ENCODE measurements around the gene APMAP. TPM values are rescaled to one million over a fixed set of nuclear protein-coding genes. Genes with fewer than 3 reads are reported as not detected.

APMAP gene
- total RNA-seq, 1 donor from 2014 or later, result 56.8 TPM

DNA sequence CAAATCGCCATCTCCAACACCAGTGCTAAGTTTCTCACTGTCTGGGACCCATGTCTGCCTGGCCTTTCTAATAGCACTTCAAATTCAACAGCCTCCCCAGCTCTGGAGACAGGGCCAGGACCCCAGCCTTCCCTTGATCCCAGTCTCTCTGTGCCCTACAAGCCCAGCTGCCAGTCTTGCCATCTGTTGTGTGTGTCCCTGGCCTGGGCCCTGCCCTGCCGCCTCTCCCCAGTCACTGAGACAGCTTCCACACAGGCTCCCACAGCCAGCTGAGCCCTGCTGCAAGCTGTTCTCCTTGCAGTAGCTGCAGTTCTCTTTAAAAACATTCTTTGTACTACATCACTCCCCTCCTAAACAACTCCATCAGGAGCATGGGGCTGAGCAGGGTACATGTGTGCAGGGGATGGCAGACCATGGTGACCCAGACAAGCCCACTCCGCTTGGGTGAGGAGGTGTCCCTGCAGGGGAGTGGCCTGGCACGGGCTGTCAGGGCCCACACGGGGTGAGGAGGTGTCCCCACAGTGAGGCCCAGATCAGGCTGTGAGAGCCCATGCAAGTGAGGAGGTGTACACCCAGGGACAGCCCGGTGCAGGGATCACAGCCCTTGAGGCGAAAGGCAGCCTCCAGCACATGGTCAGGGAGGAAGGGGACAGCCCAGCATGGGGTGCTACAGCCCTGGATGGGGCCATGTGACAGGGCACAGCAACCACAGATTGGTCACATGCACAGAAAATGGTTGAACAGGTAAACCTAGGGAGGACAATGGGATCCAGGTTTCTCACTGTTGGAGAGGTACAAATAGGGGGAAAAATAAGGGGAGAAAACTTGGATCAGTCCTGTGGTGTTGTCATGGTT lies 27.3 kb downstream of the APMAP start:
- H3K27me3 Mint-ChIP-seq, result no peaks in the 10 kb centered on the region
- no peaks in the 10 kb centered on the region for H3K9me3 Mint-ChIP-seq
- no peak for DNase-seq
- intact Hi-C loops (cut with micrococcal nuclease), result no loop called here
- peaks cover 18% of the 10 kb centered on the region for H3K4me1 Mint-ChIP-seq
- H3K4me3 Mint-ChIP-seq, result no peak overlapping the region
- peaks cover 78% of the 10 kb centered on the region for H3K36me3 Mint-ChIP-seq (ENCODE audit: low read depth)
- peak overlapping the region; percentile 70 for H3K27ac Mint-ChIP-seq

GRCh38 chr20:24964506-24964840 lies 28.1 kb downstream of the APMAP start:
- peaks cover 18% of the 10 kb centered on the region for H3K4me1 Mint-ChIP-seq
- H3K4me3 Mint-ChIP-seq, result no peak overlapping the region
- peak overlapping the region; percentile 70 for H3K27ac Mint-ChIP-seq
- no peaks in the 10 kb centered on the region for H3K9me3 Mint-ChIP-seq
- no peaks in the 10 kb centered on the region for H3K27me3 Mint-ChIP-seq
- H3K36me3 Mint-ChIP-seq (ENCODE audit: low read depth), result peaks cover 78% of the 10 kb centered on the region
- DNase-seq, result no peak
- intact Hi-C loops (cut with micrococcal nuclease), result no loop called here

- Mint-ChIP-seq H3K9me3 (no peaks in the 10 kb centered on the region), H3K27ac (peak overlapping the region; percentile 70), H3K4me1 (peaks cover 18% of the 10 kb centered on the region), H3K4me3 (no peak overlapping the region), H3K27me3 (no peaks in the 10 kb centered on the region), H3K36me3 (ENCODE audit: low read depth) (peaks cover 76% of the 10 kb centered on the region)
- intact Hi-C loops (cut with micrococcal nuclease), result no loop called here
- DNase-seq, result no peak
Observed at GRCh38 chr20:24963672-24964505, 28.7 kb downstream of the APMAP start.

- no peaks in the 10 kb centered on the region for H3K9me3 Mint-ChIP-seq
- intact Hi-C loops (cut with micrococcal nuclease), result no loop called here
- peaks cover 74% of the 10 kb centered on the region for H3K36me3 Mint-ChIP-seq (ENCODE audit: low read depth)
- H3K4me3 Mint-ChIP-seq, result no peak overlapping the region
- H3K27ac Mint-ChIP-seq, result peak overlapping the region; percentile 45
- DNase-seq, result no peak
- peaks cover 17% of the 10 kb centered on the region for H3K4me1 Mint-ChIP-seq
- no peaks in the 10 kb centered on the region for H3K27me3 Mint-ChIP-seq
Observed at GRCh38 chr20:24962510-24962909, 30.0 kb downstream of the APMAP start.

- no peak overlapping the region for H3K4me3 Mint-ChIP-seq
- peaks cover 17% of the 10 kb centered on the region for H3K4me1 Mint-ChIP-seq
- peak overlapping the region; percentile 45 for H3K27ac Mint-ChIP-seq
- no peak for DNase-seq
- no peaks in the 10 kb centered on the region for H3K9me3 Mint-ChIP-seq
- intact Hi-C loops (cut with micrococcal nuclease), result no loop called here
- H3K36me3 Mint-ChIP-seq (ENCODE audit: low read depth), result peaks cover 73% of the 10 kb centered on the region
- H3K27me3 Mint-ChIP-seq, result no peaks in the 10 kb centered on the region
Observed at GRCh38 chr20:24962182-24962492, 30.4 kb downstream of the APMAP start.

GRCh38 chr20:24961384-24962181 lies 31.0 kb downstream of the APMAP start:
- DNase-seq, result no peak
- H3K4me3 Mint-ChIP-seq, result no peak overlapping the region
- intact Hi-C loops (cut with micrococcal nuclease), result no loop called here
- peak overlapping the region; percentile 73 for H3K27ac Mint-ChIP-seq
- peaks cover 75% of the 10 kb centered on the region for H3K36me3 Mint-ChIP-seq (ENCODE audit: low read depth)
- H3K4me1 Mint-ChIP-seq, result peaks cover 17% of the 10 kb centered on the region
- H3K9me3 Mint-ChIP-seq, result no peaks in the 10 kb centered on the region
- no peaks in the 10 kb centered on the region for H3K27me3 Mint-ChIP-seq

DNA sequence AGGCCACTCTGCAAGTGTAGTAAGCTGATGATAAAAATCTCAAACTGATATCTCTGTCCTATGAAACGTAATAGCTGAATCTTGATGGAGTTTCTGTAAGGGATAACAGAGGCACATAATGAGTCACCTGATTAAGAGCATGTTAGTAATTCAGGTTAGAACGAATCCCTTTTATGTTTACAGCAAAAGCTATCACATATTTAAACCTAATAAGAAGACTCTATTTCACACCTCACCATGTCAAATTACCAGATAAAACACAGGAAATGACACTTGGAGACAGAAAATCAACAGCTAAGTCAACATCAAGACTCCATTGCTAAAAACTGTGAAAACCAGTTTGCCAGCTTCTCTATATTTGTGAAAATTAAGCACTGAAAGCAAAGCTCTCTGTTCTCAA lies 31.7 kb downstream of the APMAP start:
- Mint-ChIP-seq H3K36me3 (ENCODE audit: low read depth) (peaks cover 73% of the 10 kb centered on the region), H3K4me3 (no peak overlapping the region), H3K27ac (peak overlapping the region; percentile 73), H3K9me3 (no peaks in the 10 kb centered on the region), H3K4me1 (peaks cover 14% of the 10 kb centered on the region), H3K27me3 (no peaks in the 10 kb centered on the region)
- no peak for DNase-seq
- intact Hi-C loops (cut with micrococcal nuclease), result no loop called here

- intact Hi-C loops (cut with micrococcal nuclease), result no loop called here
- DNase-seq, result no peak
- peaks cover 73% of the 10 kb centered on the region for H3K36me3 Mint-ChIP-seq (ENCODE audit: low read depth)
- peaks cover 17% of the 10 kb centered on the region for H3K4me1 Mint-ChIP-seq
- no peaks in the 10 kb centered on the region for H3K9me3 Mint-ChIP-seq
- H3K27me3 Mint-ChIP-seq, result no peaks in the 10 kb centered on the region
- H3K27ac Mint-ChIP-seq, result peak overlapping the region; percentile 73
- H3K4me3 Mint-ChIP-seq, result no peak overlapping the region
Observed at GRCh38 chr20:24960302-24960801, 32.2 kb downstream of the APMAP start.

DNA sequence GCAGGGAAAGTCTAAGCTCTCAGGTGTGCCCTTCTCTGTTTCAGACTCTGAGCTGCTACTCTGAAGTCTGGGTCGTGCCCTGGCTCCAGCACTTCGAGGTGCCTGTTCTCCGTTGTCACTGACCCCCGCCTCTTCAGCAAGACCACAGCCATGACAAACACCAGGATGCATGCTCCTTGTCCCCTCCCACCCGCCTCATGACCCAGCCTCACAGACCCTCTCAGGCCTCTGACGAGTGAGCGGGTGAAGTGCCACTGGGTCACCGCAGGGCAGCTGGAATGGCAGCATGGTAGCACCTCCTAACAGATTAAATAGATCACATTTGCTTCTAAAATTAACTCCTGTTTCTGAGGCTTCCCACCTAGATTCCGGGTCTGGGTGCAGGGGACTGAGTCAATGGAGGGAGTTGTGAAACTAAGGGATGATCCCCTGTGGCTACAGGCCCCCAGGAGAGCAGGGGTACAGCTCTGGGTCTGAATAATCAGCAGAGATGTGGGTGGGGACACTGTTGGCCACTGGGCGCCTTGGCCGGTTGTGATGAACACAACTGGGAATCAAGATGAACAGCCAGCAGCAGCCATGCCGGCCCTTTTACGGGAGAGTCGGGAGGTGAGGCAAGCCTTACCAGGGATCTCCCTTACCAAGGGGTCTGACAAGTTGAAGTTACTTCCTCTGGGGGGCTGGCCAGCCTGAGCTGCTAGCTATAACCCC lies 32.8 kb downstream of the APMAP start:
- Mint-ChIP-seq H3K36me3 (ENCODE audit: low read depth) (peaks cover 73% of the 10 kb centered on the region), H3K9me3 (no peaks in the 10 kb centered on the region), H3K27ac (peak overlapping the region; percentile 29), H3K4me1 (peaks cover 18% of the 10 kb centered on the region), H3K27me3 (no peaks in the 10 kb centered on the region), H3K4me3 (no peak overlapping the region)
- intact Hi-C loops (cut with micrococcal nuclease), result no loop called here
- no peak for DNase-seq

GRCh38 chr20:24958506-24959385 lies 33.8 kb downstream of the APMAP start:
- DNase-seq, result no peak
- intact Hi-C loops (cut with micrococcal nuclease), result no loop called here
- peaks cover 70% of the 10 kb centered on the region for H3K36me3 Mint-ChIP-seq (ENCODE audit: low read depth)

DNA sequence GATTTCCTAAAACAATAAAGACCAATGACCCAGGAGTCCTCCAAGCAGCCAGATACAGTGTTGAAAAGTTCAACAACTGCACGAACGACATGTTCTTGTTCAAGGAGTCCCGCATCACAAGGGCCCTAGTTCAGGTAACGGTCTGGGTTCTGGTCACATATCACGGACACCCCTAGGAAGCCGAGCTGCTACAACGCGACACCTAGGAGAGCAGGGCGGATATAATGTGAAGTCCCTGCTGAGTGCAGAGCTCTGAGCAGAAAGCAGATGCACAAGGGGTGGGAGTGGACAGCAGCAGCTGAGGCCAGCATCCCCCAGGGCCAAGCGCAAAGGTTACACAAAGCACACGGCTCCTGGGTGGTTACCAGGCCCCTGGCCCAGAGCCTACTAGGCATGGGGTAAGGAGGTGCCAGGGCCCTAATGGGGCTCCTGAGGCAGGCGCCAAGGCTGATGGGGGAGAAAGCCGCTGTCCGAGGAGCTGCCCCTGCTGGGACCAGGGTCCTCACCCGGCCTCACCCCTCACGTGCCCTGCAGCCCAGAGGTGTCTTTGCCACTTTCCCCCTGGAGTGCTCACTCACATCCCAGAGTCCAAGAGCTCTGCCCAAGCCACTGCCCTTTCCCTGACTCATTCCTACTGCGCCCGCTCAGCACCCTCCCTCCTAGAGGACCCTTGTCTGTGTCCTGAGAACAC lies 35.1 kb downstream of the APMAP start:
- Mint-ChIP-seq H3K27me3 (no peaks in the 10 kb centered on the region), H3K36me3 (ENCODE audit: low read depth) (peaks cover 62% of the 10 kb centered on the region), H3K27ac (peak overlapping the region; percentile 71), H3K4me1 (peaks cover 28% of the 10 kb centered on the region), H3K4me3 (no peak overlapping the region), H3K9me3 (no peaks in the 10 kb centered on the region)
- DNase-seq, result no peak
- intact Hi-C loops (cut with micrococcal nuclease), result no loop called here

More at GRCh38 chr20:24958506-24959385, 33.8 kb downstream of the APMAP start:
- H3K4me3 Mint-ChIP-seq, result no peak overlapping the region
- H3K9me3 Mint-ChIP-seq, result no peaks in the 10 kb centered on the region
- H3K4me1 Mint-ChIP-seq, result peaks cover 18% of the 10 kb centered on the region
- H3K27ac Mint-ChIP-seq, result no peak overlapping the region
- no peaks in the 10 kb centered on the region for H3K27me3 Mint-ChIP-seq

Data from activated CD4-positive, alpha-beta T cell treated with anti-CD3 and anti-CD28 coated beads, Interleukin-2, amount 10 ng/mL, durations not matched to agents 24 days and 14 days (primary cell).